Tibial nerve (tissue), 4 donors: ENCODE data around the gene PLPPR2. TPM values are rescaled to one million over a fixed set of nuclear protein-coding genes. Genes with fewer than 3 reads are reported as not detected.

Source experiments
- DNase-seq, 2 donors: peaks; one replicate each; pipeline ENCODE4 v3.0.0-alpha.2; 2019; ENCODE audit warnings: low spot score in 2 of 2
- H3K27ac ChIP-seq, 4 donors: fragments of 200-600 bp; sonication (generic) in 3 of 4; one replicate each; pipeline ENCODE4 v1.5.1; 2017 to 2019; ENCODE audit warnings: mild to moderate bottlenecking in 1 of 4
- H3K27me3 ChIP-seq, 2 donors: fragments of 200-600 bp; sonication (generic) in 1 of 2; one replicate each; pipeline versions ENCODE4 v1.5.1 to v1.6.0; 2017 to 2019
- H3K36me3 ChIP-seq, 3 donors: fragments of 200-600 bp; sonication (generic); one replicate each; pipeline ENCODE4 v1.5.1; 2018 to 2019
- H3K4me1 ChIP-seq, 4 donors: fragments of 200-600 bp; sonication (generic) in 3 of 4; one replicate each; pipeline ENCODE4 v1.5.1; 2017 to 2019
- H3K4me3 ChIP-seq, 4 donors: fragments of 200-600 bp; sonication (generic) in 3 of 4; one replicate each; pipeline ENCODE4 v1.5.1; 2017 to 2019; ENCODE audit warnings: mild to moderate bottlenecking in 1 of 4, moderate library complexity in 1 of 4
- H3K9me3 ChIP-seq, 4 donors: fragments of 200-600 bp; sonication (generic) in 3 of 4; one replicate each; pipeline ENCODE4 v1.5.1; 2017 to 2019
- CTCF ChIP-seq, 5 experiments: fragments of 200-600 bp in 3 of 5; fragments of 450-650 bp in 2 of 5; sonication (generic) in 3 of 5; IDR thresholded peaks; one replicate each; pipeline ENCODE4 v1.5.1; 2016 to 2019; ENCODE audit warnings: antibody characterized with exemption in 5 of 5, mild to moderate bottlenecking in 3 of 5, moderate library complexity in 2 of 5
- EP300 ChIP-seq, 2 donors: sonication (generic); formaldehyde crosslinking; IDR thresholded peaks; one replicate each; pipeline ENCODE4 v1.6.1; 2017; ENCODE audit warnings: antibody characterized with exemption in 2 of 2, mild to moderate bottlenecking in 1 of 2
- POLR2A ChIP-seq, 2 donors: fragments of 450-650 bp; IDR thresholded peaks; one replicate each; pipeline ENCODE4 v1.6.1; 2017; ENCODE audit warnings: antibody characterized with exemption in 2 of 2, mild to moderate bottlenecking in 2 of 2, moderate library complexity in 2 of 2
- WGBS, 2 donors: methylation state at CpG; one replicate each; pipeline ENCODE4 v1.1.5; 2018; 5-methylcytosine and 5-hydroxymethylcytosine counted together
- small RNA-seq: library from RNA; depleted of rRNA; stranded (forward); fragments of <200 nt; gene quantifications from one replicate; pipeline ENCODE3, GENCODE V24; 2016
- total RNA-seq, 4 donors: library from RNA; depleted of rRNA; stranded (reverse); fragments of >200 nt; gene quantifications; one replicate each; pipeline ENCODE4 v1.1.0, GENCODE V29; 2016

The PLPPR2 gene
- total RNA-seq, 4 donors from 2014 or later: 20.1 to 82.2 (median 33.8) TPM

- no peak for TF ChIP-seq POLR2A (IDR thresholded peaks at IDR 0.05)
- no peak for TF ChIP-seq EP300 (IDR thresholded peaks at IDR 0.05)
- no peak for TF ChIP-seq CTCF (IDR thresholded peaks at IDR 0.05)
- peaks cover 0 to 6% (median 0%) of the 10 kb centered on the region in 4 donors for H3K4me1 ChIP-seq
Measured at GRCh38 chr19:11408591-11408990, 53.4 kb downstream of the PLPPR2 start.

GRCh38 chr19:11410682-11411081, 55.5 kb downstream of the PLPPR2 start:
- no peak overlapping the region for H3K4me3 ChIP-seq
- H3K27me3 ChIP-seq: peaks cover 0 to 35% of the 10 kb centered on the region in 2 donors
- no peak overlapping the region for H3K27ac ChIP-seq
- DNase-seq: no peak
- WGBS, 2 donors: 55 to 57% methylated on average over 8 of the region's 8 CpGs
- no peaks in the 10 kb centered on the region for H3K36me3 ChIP-seq
- H3K9me3 ChIP-seq: no peaks in the 10 kb centered on the region
- peaks cover 0 to 6% (median 0%) of the 10 kb centered on the region in 4 donors for H3K4me1 ChIP-seq
- TF ChIP-seq EP300 (IDR thresholded peaks at IDR 0.05) (no peak), CTCF (IDR thresholded peaks at IDR 0.05) (no peak), POLR2A (IDR thresholded peaks at IDR 0.05) (no peak)

More at GRCh38 chr19:11408591-11408990, 53.4 kb downstream of the PLPPR2 start:
- Histone ChIP-seq H3K27ac (no peak overlapping the region), H3K36me3 (no peaks in the 10 kb centered on the region), H3K27me3 (peaks cover 0 to 38% of the 10 kb centered on the region in 2 donors), H3K4me3 (no peak overlapping the region), H3K9me3 (no peaks in the 10 kb centered on the region)
- DNase-seq: no peak
- whole genome bisulfite sequencing, 2 donors: 85 to 86% methylated on average over 4 of the region's 4 CpGs

GRCh38 chr19:11414544-11414943, 59.3 kb downstream of the PLPPR2 start:
- peaks cover 0 to 15% (median 4%) of the 10 kb centered on the region in 4 donors for H3K4me1 ChIP-seq
- WGBS, 2 donors: 72 to 82% methylated on average over 2 of the region's 2 CpGs
- no peaks in the 10 kb centered on the region for H3K9me3 ChIP-seq
- H3K27ac ChIP-seq: no peak overlapping the region
- peaks cover 0 to 32% of the 10 kb centered on the region in 2 donors for H3K27me3 ChIP-seq
- DNase-seq: no peak
- no peak overlapping the region for H3K4me3 ChIP-seq
- TF ChIP-seq CTCF (IDR thresholded peaks at IDR 0.05) (no peak), POLR2A (IDR thresholded peaks at IDR 0.05) (no peak), EP300 (IDR thresholded peaks at IDR 0.05) (no peak)
- no peaks in the 10 kb centered on the region for H3K36me3 ChIP-seq

Small RNAs within 50 kb of the gene (small RNA-seq; reads per million reads assigned to genes)
- not detected for gene RF00019

Other genes with a start within 250 kb of the PLPPR2 start
- 10 to 100 TPM in 1 of 4 donors, 1 to 10 TPM in 3; 2.6 to 20.4 (median 4.4) TPM for gene SPC24, start 199.7 kb upstream of the PLPPR2 start, total RNA-seq
- gene KANK2, start 157.9 kb upstream of the PLPPR2 start, total RNA-seq: 100 to 1,000 TPM; 355 to 752 (median 582) TPM
- gene ANGPTL8, start 115.8 kb upstream of the PLPPR2 start, total RNA-seq: 10 to 100 TPM in 2 of 4 donors, 1 to 10 TPM in 1, not detected in 1; 2.0 to 13.2 (median 10.8) TPM
- 10 to 100 TPM; 37.5 to 92.7 (median 49.2) TPM for gene DOCK6, start 92.9 kb upstream of the PLPPR2 start, total RNA-seq
- not detected for gene TSPAN16, start 59.3 kb upstream of the PLPPR2 start, total RNA-seq
- 10 to 100 TPM; 12.9 to 20.8 (median 17.9) TPM for gene RAB3D, start 15.8 kb upstream of the PLPPR2 start, total RNA-seq
- gene TMEM205, start 9.2 kb upstream of the PLPPR2 start, total RNA-seq: 100 to 1,000 TPM; 145 to 238 (median 189) TPM
- gene CCDC159, start 8.9 kb upstream of the PLPPR2 start, total RNA-seq: 10 to 100 TPM; 23.2 to 33.7 (median 30.8) TPM
- gene SWSAP1, start 19.2 kb downstream of the PLPPR2 start, total RNA-seq: 1 to 10 TPM; 2.3 to 5.7 (median 2.8) TPM
- gene EPOR, start 28.9 kb downstream of the PLPPR2 start, total RNA-seq: 10 to 100 TPM in 1 of 4 donors, 1 to 10 TPM in 3; 3.5 to 10.0 (median 7.5) TPM
- gene RGL3, start 63.9 kb downstream of the PLPPR2 start, total RNA-seq: 10 to 100 TPM in 2 of 4 donors, 1 to 10 TPM in 2; 5.7 to 17.9 (median 11.0) TPM
- gene ODAD3, start 79.7 kb downstream of the PLPPR2 start, total RNA-seq: 1 to 10 TPM in 1 of 4 donors, under 1 TPM in 1, not detected in 2; 0.42 to 1.3 TPM
- gene PRKCSH, start 80.2 kb downstream of the PLPPR2 start, total RNA-seq: 100 to 1,000 TPM in 1 of 4 donors, 10 to 100 TPM in 3; 94.0 to 101 (median 97.4) TPM
- not detected for gene ELAVL3, start 125.6 kb downstream of the PLPPR2 start, total RNA-seq
- 10 to 100 TPM in 2 of 4 donors, 1 to 10 TPM in 2; 7.2 to 22.9 (median 11.7) TPM for gene ZNF653, start 150.4 kb downstream of the PLPPR2 start, total RNA-seq
- gene ECSIT, start 173.7 kb downstream of the PLPPR2 start, total RNA-seq: 10 to 100 TPM; 45.2 to 81.6 (median 58.4) TPM
- 10 to 100 TPM; 21.3 to 43.3 (median 27.3) TPM for gene CNN1, start 183.4 kb downstream of the PLPPR2 start, total RNA-seq
- 10 to 100 TPM; 26.8 to 34.1 (median 28.9) TPM for gene ELOF1, start 203.8 kb downstream of the PLPPR2 start, total RNA-seq
- 10 to 100 TPM in 3 of 4 donors, 1 to 10 TPM in 1; 4.8 to 12.6 (median 10.7) TPM for gene ACP5, start 222.2 kb downstream of the PLPPR2 start, total RNA-seq
- gene ZNF627, start 242.1 kb downstream of the PLPPR2 start, total RNA-seq: 10 to 100 TPM in 3 of 4 donors, 1 to 10 TPM in 1; 9.0 to 30.8 (median 12.2) TPM